Activated CD8-positive, alpha-beta T cell treated with anti-CD3 and anti-CD28 coated beads, Interleukin-2, amount 10 ng/mL, durations not matched to agents 7 days and 5 days (primary cell): Measurements from ENCODE around the gene PLB1. TPM values are rescaled to one million over a fixed set of nuclear protein-coding genes. Genes with fewer than 3 reads are reported as not detected.

Experiments
- ATAC-seq: fragments of 150-1000 bp; cut with Tn5 transposase; one replicate; pipeline ENCODE4 v1.10.0; 2021; ENCODE audit warnings: moderate library complexity
- CTCF ChIA-PET: fragments of 350-600 bp; sonication (Branson Sonifier 250); formaldehyde crosslinking; loops from one replicate; lab custom pipeline; 2021; ENCODE audit warnings: antibody characterized with exemption; lab: Charles Lee
- POLR2A ChIA-PET: fragments of 350-600 bp; sonication (Branson Sonifier 250); formaldehyde crosslinking; loops from one replicate; lab custom pipeline; 2021; ENCODE audit warnings: antibody characterized with exemption; lab: Charles Lee
- DNase-seq: peaks from one replicate; pipeline ENCODE4 v3.0.0-alpha.2; 2020
- H3K27ac Mint-ChIP-seq: one replicate; pipeline ENCODE4 v1.8.0; 2021; ENCODE audit warnings: mild to moderate bottlenecking, mixed read lengths
- H3K27me3 Mint-ChIP-seq: one replicate; pipeline ENCODE4 v1.8.0; 2021; ENCODE audit warnings: low read depth, mixed read lengths
- H3K36me3 Mint-ChIP-seq: one replicate; pipeline ENCODE4 v1.8.0; 2021; ENCODE audit warnings: low read depth, mixed read lengths
- H3K4me1 Mint-ChIP-seq: one replicate; pipeline ENCODE4 v1.8.0; 2021; ENCODE audit warnings: low read depth, mixed read lengths
- H3K4me3 Mint-ChIP-seq: one replicate; pipeline ENCODE4 v1.8.0; 2021; ENCODE audit warnings: mild to moderate bottlenecking, mixed read lengths
- H3K9me3 Mint-ChIP-seq: one replicate; pipeline ENCODE4 v1.8.0; 2022; ENCODE audit warnings: mixed read lengths; ENCODE audit not compliant: insufficient read depth
- total RNA-seq, 2 experiments: library from RNA; stranded (reverse); gene quantifications; one replicate each; pipeline ENCODE4 v1.2.3, GENCODE V29; 2021

Gene PLB1
- total RNA-seq: 1 to 10 TPM; 1.0 to 1.4 TPM

- Mint-ChIP-seq H3K36me3 (no peaks in the 10 kb centered on the region), H3K4me3 (no peak within 1 kb of the TSS), H3K27me3 (peaks cover 23% of the 10 kb centered on the region), H3K27ac (no peak within 1 kb of the TSS), H3K4me1 (no peaks in the 10 kb centered on the region), H3K9me3 (no peaks in the 10 kb centered on the region)
- CTCF ChIA-PET: interaction anchor here (1.3 kb wide), 1 partner anchor 9 kb away, joined by 3 read pairs; no protein-coding TSS in a partner anchor
- DNase-seq (no peak), ATAC-seq (no peak)
- POLR2A ChIA-PET: no interaction called here
Observed at GRCh38 chr2:28495551-28496250, at the start of gene PLB1. Gene PLB1 (plus strand): TSS chr2:28496060. CDS start chr2:28496115, 55 bp downstream.

DNA sequence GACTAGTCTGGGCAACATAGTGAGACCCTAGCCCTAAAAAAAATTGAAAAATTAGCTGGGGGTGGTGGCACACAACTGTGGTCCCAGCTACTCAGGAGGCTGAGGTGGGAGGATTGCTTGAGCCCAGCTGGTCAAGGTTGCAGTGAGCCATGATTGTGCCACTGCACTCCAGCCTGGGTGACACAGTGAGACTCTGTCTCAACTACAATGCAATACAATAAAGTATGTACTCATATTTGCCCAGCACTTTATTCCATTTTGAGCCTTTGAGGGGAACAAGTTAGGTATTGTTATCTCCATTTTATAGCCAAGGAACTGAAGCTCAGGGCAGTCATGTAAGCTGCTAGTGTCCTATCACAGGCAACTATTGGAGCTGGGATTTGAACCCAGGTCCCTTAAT lies 49.3 kb upstream of the PLB1 start:
- Mint-ChIP-seq H3K27me3 (no peaks in the 10 kb centered on the region), H3K4me3 (no peak overlapping the region), H3K36me3 (peaks cover 2% of the 10 kb centered on the region), H3K9me3 (no peaks in the 10 kb centered on the region), H3K4me1 (peaks cover 49% of the 10 kb centered on the region), H3K27ac (no peak overlapping the region)
- no peak for ATAC-seq
- no peak for DNase-seq
- ChIA-PET CTCF (interaction anchor here (1.1 kb wide), 1 partner anchor 27 kb away, joined by 3 read pairs; no protein-coding TSS in a partner anchor), POLR2A (no interaction called here)

DNA sequence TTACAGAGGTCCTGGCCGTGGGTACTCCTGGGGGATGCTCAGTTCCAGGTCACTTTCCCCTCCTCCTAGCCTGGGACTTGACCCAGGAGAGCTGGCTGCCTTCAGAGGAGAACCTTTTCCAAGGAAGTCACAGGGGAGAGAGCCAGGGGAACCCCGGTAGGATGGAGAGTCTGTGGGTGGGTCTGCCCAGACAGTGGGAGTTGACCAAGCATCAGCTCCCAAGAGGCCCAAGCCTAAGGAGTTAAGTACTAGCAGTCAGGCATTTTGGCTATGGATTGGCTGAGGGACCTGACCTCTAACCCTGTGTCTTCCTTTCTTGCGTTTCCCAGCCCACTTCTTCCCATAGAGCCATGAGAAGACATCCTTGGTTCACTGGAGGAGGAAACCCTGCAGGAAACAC lies 48.8 kb upstream of the PLB1 start:
- ATAC-seq (no peak), DNase-seq (no peak)
- no peak overlapping the region for H3K27ac Mint-ChIP-seq
- no peak overlapping the region for H3K4me3 Mint-ChIP-seq
- H3K4me1 Mint-ChIP-seq: peaks cover 53% of the 10 kb centered on the region
- POLR2A ChIA-PET: no interaction called here
- CTCF ChIA-PET: interaction anchor here (1.1 to 1.2 kb wide), 2 partner anchors 12 to 28 kb away, joined by 3 read pairs; no protein-coding TSS in a partner anchor
- no peaks in the 10 kb centered on the region for H3K36me3 Mint-ChIP-seq
- no peaks in the 10 kb centered on the region for H3K9me3 Mint-ChIP-seq
- no peaks in the 10 kb centered on the region for H3K27me3 Mint-ChIP-seq

DNA sequence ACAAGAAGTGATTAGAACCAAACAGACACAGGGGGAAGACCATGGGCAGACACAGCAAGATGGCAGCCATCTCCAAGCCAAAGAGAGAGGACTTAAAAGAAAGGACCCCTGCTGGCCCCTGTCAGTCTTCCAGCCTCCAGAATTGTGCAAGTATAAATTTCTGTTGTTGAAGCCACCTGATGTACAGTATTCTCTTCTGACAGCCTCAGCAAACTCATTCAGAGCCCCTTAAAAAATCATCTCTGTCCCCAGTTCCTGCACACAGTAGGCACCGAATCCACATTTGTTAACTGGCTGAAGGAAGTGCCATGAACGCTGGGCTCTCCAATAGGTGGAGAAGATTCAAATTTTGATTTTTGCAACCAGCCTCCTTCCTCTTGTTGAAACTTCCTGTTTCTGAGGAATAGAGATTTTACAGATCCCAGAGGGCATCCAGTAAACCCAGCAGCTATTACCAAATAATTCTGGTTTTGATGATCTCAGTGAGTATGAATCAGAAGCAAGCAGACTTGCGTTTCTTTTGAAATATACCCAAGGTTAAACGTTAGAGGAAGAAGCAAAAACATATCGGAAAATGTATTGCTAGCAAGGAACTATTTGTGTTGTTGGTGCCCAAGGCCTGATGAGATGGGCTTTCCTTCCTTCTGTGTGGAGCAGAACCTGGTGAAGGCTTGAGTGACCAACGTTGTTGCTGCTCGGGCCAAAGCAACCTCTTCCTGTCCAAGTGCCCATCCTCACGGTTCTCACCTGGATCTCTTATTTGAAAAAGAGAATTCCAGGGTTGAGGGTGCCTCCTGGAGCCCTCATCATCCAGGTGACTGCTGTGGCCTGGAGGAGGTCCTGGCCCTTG lies 47.7 kb upstream of the PLB1 start:
- DNase-seq (no peak), ATAC-seq (no peak)
- Mint-ChIP-seq H3K27ac (peak overlapping the region; percentile 71), H3K36me3 (no peaks in the 10 kb centered on the region), H3K4me1 (peaks cover 59% of the 10 kb centered on the region), H3K4me3 (no peak overlapping the region), H3K9me3 (no peaks in the 10 kb centered on the region), H3K27me3 (no peaks in the 10 kb centered on the region)
- ChIA-PET CTCF (interaction anchor here (1.2 kb wide), 1 partner anchor 13 kb away, joined by 3 read pairs; no protein-coding TSS in a partner anchor), POLR2A (no interaction called here)

- Mint-ChIP-seq H3K27me3 (no peaks in the 10 kb centered on the region), H3K4me1 (peaks cover 59% of the 10 kb centered on the region), H3K27ac (peak overlapping the region; percentile 71), H3K9me3 (no peaks in the 10 kb centered on the region), H3K36me3 (no peaks in the 10 kb centered on the region), H3K4me3 (no peak overlapping the region)
- ChIA-PET CTCF (interaction anchor here (1.4 to 1.9 kb wide), 2 partner anchors 694 to 766 kb away, joined by 3 to 5 read pairs; no protein-coding TSS in a partner anchor), POLR2A (no interaction called here)
- ATAC-seq: no peak
- DNase-seq: no peak
Observed at GRCh38 chr2:28448793-28449100, 47.1 kb upstream of the PLB1 start.

GRCh38 chr2:28449126-28449487 lies 46.8 kb upstream of the PLB1 start:
- peak overlapping the region; percentile 70 for H3K27ac Mint-ChIP-seq
- no peak for ATAC-seq
- no peaks in the 10 kb centered on the region for H3K9me3 Mint-ChIP-seq
- no peaks in the 10 kb centered on the region for H3K27me3 Mint-ChIP-seq
- POLR2A ChIA-PET: interaction anchor here (0.6 to 1.5 kb wide), 2 partner anchors 45 to 56 kb away, joined by 4 to 5 read pairs; partner anchors contain the start of gene FOSL2
- H3K4me1 Mint-ChIP-seq: peaks cover 59% of the 10 kb centered on the region
- CTCF ChIA-PET: interaction anchor here (0.6 to 1.9 kb wide), 3 partner anchors 58 to 766 kb away, joined by 3 to 5 read pairs (median 4); no protein-coding TSS in a partner anchor
- DNase-seq: no peak
- no peak overlapping the region for H3K4me3 Mint-ChIP-seq
- H3K36me3 Mint-ChIP-seq: no peaks in the 10 kb centered on the region

DNA sequence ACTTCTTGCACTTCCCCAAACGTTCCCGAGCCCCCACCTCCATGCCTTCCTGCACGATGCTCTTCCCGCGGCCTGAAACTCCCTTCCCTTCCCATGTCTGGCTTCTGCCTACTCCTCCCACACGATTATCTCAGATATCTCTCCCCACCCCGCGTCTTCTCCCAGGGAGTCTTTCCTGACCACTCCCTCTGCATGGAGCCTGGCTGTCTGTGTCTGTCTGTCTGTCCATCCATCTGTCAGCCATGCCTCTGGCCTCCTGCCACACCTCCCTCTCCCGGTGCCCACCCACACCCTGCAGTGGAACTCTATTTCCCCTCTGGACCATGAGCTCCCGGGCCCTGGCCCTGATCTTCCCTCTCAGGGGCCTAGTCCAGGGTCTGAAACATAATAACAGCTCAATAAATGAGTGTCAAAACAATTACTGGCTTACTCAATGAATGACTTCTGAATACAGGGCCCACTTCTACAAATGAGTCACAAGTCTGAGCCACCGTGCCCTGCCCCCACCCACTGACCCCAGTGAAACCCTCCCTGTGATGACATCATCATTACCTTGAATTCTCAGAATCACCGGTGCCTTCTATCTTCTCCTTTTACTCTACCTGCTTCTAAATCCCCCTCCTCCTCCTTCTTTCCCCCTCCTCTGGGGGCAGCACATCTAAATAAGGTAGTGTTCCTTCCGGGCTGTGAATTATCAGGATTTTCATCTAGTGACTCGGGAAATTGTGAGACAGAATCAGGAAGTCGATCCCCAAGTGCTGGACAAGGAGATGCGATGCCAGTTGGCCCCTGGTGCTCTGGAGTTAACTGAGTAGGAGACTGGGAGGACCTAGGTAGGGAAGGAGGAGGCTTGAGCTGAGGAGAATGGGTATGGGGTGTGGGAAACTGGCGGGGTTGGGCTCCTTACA lies 46.1 kb upstream of the PLB1 start:
- Mint-ChIP-seq H3K27ac (peak overlapping the region; percentile 70), H3K27me3 (no peaks in the 10 kb centered on the region), H3K4me1 (peaks cover 59% of the 10 kb centered on the region), H3K9me3 (no peaks in the 10 kb centered on the region), H3K4me3 (no peak overlapping the region), H3K36me3 (no peaks in the 10 kb centered on the region)
- DNase-seq (peak; percentile 84), ATAC-seq (peak; percentile 72)
- ChIA-PET POLR2A (interaction anchor here (0.6 to 1.5 kb wide), 2 partner anchors 46 to 57 kb away, joined by 4 to 5 read pairs; partner anchors contain the start of gene FOSL2), CTCF (interaction anchor here (0.6 to 1.9 kb wide), 4 partner anchors 26 to 767 kb away, joined by 3 to 5 read pairs (median 4); no protein-coding TSS in a partner anchor)

- ChIA-PET POLR2A (interaction anchor here (0.6 kb wide), 1 partner anchor 404 kb away, joined by 3 read pairs; no protein-coding TSS in a partner anchor), CTCF (no interaction called here)
- Mint-ChIP-seq H3K36me3 (no peaks in the 10 kb centered on the region), H3K27me3 (no peaks in the 10 kb centered on the region), H3K27ac (no peak overlapping the region), H3K4me1 (peaks cover 56% of the 10 kb centered on the region), H3K9me3 (no peaks in the 10 kb centered on the region), H3K4me3 (no peak overlapping the region)
- ATAC-seq: no peak
- DNase-seq: no peak
Observed at GRCh38 chr2:28450901-28451565, 44.8 kb upstream of the PLB1 start.

- POLR2A ChIA-PET: interaction anchor here (0.6 kb wide), 1 partner anchor 405 kb away, joined by 3 read pairs; no protein-coding TSS in a partner anchor
Observed at GRCh38 chr2:28451793-28452533, 43.9 kb upstream of the PLB1 start.

GRCh38 chr2:28452534-28453081 lies 43.3 kb upstream of the PLB1 start:
- H3K4me3 Mint-ChIP-seq: no peak overlapping the region
- no peaks in the 10 kb centered on the region for H3K36me3 Mint-ChIP-seq
- DNase-seq (peak; percentile 87), ATAC-seq (peak; percentile 85)
- H3K9me3 Mint-ChIP-seq: no peaks in the 10 kb centered on the region
- H3K4me1 Mint-ChIP-seq: peaks cover 49% of the 10 kb centered on the region
- H3K27me3 Mint-ChIP-seq: no peaks in the 10 kb centered on the region
- CTCF ChIA-PET: interaction anchor here (0.6 to 1.9 kb wide), 10 partner anchors 13 to 749 kb away, joined by 3 to 8 read pairs (median 4); no protein-coding TSS in a partner anchor
- POLR2A ChIA-PET: interaction anchor here (1.0 kb wide), 1 partner anchor 44 kb away, joined by 3 read pairs; no protein-coding TSS in a partner anchor
- H3K27ac Mint-ChIP-seq: no peak overlapping the region

More at GRCh38 chr2:28451793-28452533, 43.9 kb upstream of the PLB1 start:
- peak overlapping the region; percentile 41 for H3K27ac Mint-ChIP-seq
- no peaks in the 10 kb centered on the region for H3K27me3 Mint-ChIP-seq
- no peaks in the 10 kb centered on the region for H3K36me3 Mint-ChIP-seq
- H3K9me3 Mint-ChIP-seq: no peaks in the 10 kb centered on the region
- H3K4me1 Mint-ChIP-seq: peaks cover 56% of the 10 kb centered on the region
- DNase-seq (no peak), ATAC-seq (no peak)
- no peak overlapping the region for H3K4me3 Mint-ChIP-seq
- CTCF ChIA-PET: interaction anchor here (0.6 to 1.4 kb wide), 6 partner anchors 22 to 748 kb away, joined by 3 to 5 read pairs (median 3); no protein-coding TSS in a partner anchor
